Dermis microvascular lymphatic vessel endothelial cell (primary cell): ENCODE measurements around the gene FAM193A. TPM values are rescaled to one million over a fixed set of nuclear protein-coding genes. Genes with fewer than 3 reads are reported as not detected.
"Not testable (repeated sequence)": the region's sequence is repeated elsewhere in the genome, so short reads cannot be mapped to it uniquely, and the experiment has no call there.

Experiments
- DNase-seq, 2 donors: peaks; one replicate each; pipeline versions ENCODE4 v3.0.0 to v3.0.0-alpha.2; 2010; ENCODE audit warnings: low read depth in 2 of 2
- total RNA-seq: library from RNA; depleted of rRNA; stranded (reverse); fragments of >200 nt; gene quantifications from 2 replicates; pipeline ENCODE4 v1.2.1, GENCODE V29; 2014

The FAM193A gene
- total RNA-seq, 1 donor from 2014 or later = 4.4 TPM

GRCh38 chr4:2606960-2607506 is 70.6 kb downstream of the FAM193A start:
- DNase-seq = no peak

GRCh38 chr4:2607822-2608221 is 71.4 kb downstream of the FAM193A start:
- DNase-seq = no peak

GRCh38 chr4:2608291-2608690 is 71.8 kb downstream of the FAM193A start:
- DNase-seq = no peak

- no peak for DNase-seq
These were observed 79.4 kb downstream of the FAM193A start for GRCh38 chr4:2615821-2616220.

GRCh38 chr4:2617955-2618354 is 81.5 kb downstream of the FAM193A start:
- DNase-seq = peak in 1 of 2 donors; percentile 41

- DNase-seq = not testable (repeated sequence)
These were observed 82.3 kb downstream of the FAM193A start for GRCh38 chr4:2618729-2619128.

GRCh38 chr4:2619459-2619858 is 83.0 kb downstream of the FAM193A start:
- DNase-seq = no peak

- DNase-seq = no peak
These were observed 85.0 kb downstream of the FAM193A start for GRCh38 chr4:2621419-2621818.

- DNase-seq = no peak
These were observed 87.0 kb downstream of the FAM193A start for GRCh38 chr4:2623442-2623841.

- no peak for DNase-seq
These were observed 88.5 kb downstream of the FAM193A start for GRCh38 chr4:2624782-2625530.

GRCh38 chr4:2626231-2626630 is 89.8 kb downstream of the FAM193A start:
- DNase-seq = no peak

- no peak for DNase-seq
These were observed 94.3 kb downstream of the FAM193A start for GRCh38 chr4:2630556-2631273.

- DNase-seq = no peak
These were observed 97.6 kb downstream of the FAM193A start for GRCh38 chr4:2634014-2634413.

- no peak for DNase-seq
These were observed 99.9 kb downstream of the FAM193A start for GRCh38 chr4:2636331-2636730.

GRCh38 chr4:2636994-2637393 is 100.5 kb downstream of the FAM193A start:
- DNase-seq = not testable (repeated sequence)

GRCh38 chr4:2637956-2638552 is 101.6 kb downstream of the FAM193A start:
- DNase-seq = no peak

- DNase-seq = no peak
These were observed 102.3 kb downstream of the FAM193A start for GRCh38 chr4:2638730-2639129.

GRCh38 chr4:2642968-2643367 is 106.5 kb downstream of the FAM193A start:
- DNase-seq = no peak

GRCh38 chr4:2643555-2643954 is 107.1 kb downstream of the FAM193A start:
- DNase-seq = no peak

GRCh38 chr4:2646396-2647149 is 110.1 kb downstream of the FAM193A start:
- no peak for DNase-seq

GRCh38 chr4:2647403-2648158 is 111.1 kb downstream of the FAM193A start:
- DNase-seq = no peak
